Thyroid gland (tissue), 4 donors: ENCODE data around the gene TTC16. TPM values are rescaled to one million over a fixed set of nuclear protein-coding genes. Genes with fewer than 3 reads are reported as not detected.
A peak's percentile ranks its signal among the peaks of the same experiment; 100 is the strongest.

Source experiments
- DNase-seq, 2 donors: peaks; one replicate each; pipeline ENCODE4 v3.0.0-alpha.2; 2019
- H3K27ac ChIP-seq, 3 donors: fragments of 200-600 bp; sonication (generic); 1 replicate in 2 of 3; 2 replicates in 1 of 3; pipeline ENCODE4 v1.5.1; 2016 to 2019; ENCODE audit warnings: mild to moderate bottlenecking in 1 of 3, moderate library complexity in 1 of 3
- H3K27me3 ChIP-seq: fragments of 200-600 bp; sonication (generic); one replicate; pipeline ENCODE4 v1.5.1; 2019
- H3K36me3 ChIP-seq, 2 donors: fragments of 200-600 bp; sonication (generic); one replicate each; pipeline ENCODE4 v1.5.1; 2016 to 2019
- H3K4me1 ChIP-seq, 2 donors: fragments of 200-600 bp; sonication (generic); one replicate each; pipeline ENCODE4 v1.5.1; 2017 to 2019
- H3K4me3 ChIP-seq, 3 donors: fragments of 200-600 bp; sonication (generic); replicated peaks in 1 of 3; 1 replicate in 2 of 3; 2 replicates in 1 of 3; pipeline ENCODE4 v1.5.1; 2016; ENCODE audit warnings: mild to moderate bottlenecking in 1 of 3
- H3K9me3 ChIP-seq: fragments of 200-600 bp; sonication (generic); one replicate; pipeline ENCODE4 v1.5.1; 2017
- CTCF ChIP-seq, 6 experiments: fragments of 200-600 bp in 3 of 6; fragments of 450-650 bp in 3 of 6; sonication (generic) in 3 of 6; IDR thresholded peaks; one replicate each; pipeline ENCODE4 v1.5.1; 2016 to 2019; ENCODE audit warnings: antibody characterized with exemption in 6 of 6, mild to moderate bottlenecking in 2 of 6, inconsistent platforms in 1 of 6, moderate library complexity in 1 of 6
- POLR2A ChIP-seq, 2 donors: fragments of 450-650 bp; IDR thresholded peaks; one replicate each; pipeline ENCODE4 v1.6.1; 2017; ENCODE audit warnings: antibody characterized with exemption in 2 of 2, mild to moderate bottlenecking in 2 of 2, moderate library complexity in 1 of 2
- WGBS, 2 donors: methylation state at CpG; one replicate each; pipeline ENCODE4 v1.1.5; 2017; 5-methylcytosine and 5-hydroxymethylcytosine counted together
- intact Hi-C: fragments of 100-400 bp; cut with DNase I; formaldehyde crosslinking; loops from one replicate; pipeline ENCODE4 v1.15.1; 2023
- total RNA-seq, 4 donors: library from RNA; depleted of rRNA; stranded (reverse); fragments of >200 nt; gene quantifications; one replicate each; pipeline ENCODE4 v1.2.3, GENCODE V29; 2016

TTC16 gene
- total RNA-seq, 4 donors from 2014 or later: 0.40 to 0.45 (median 0.44) TPM; not detected in 1

GRCh38 chr9:127682351-127683136 is 33.3 kb upstream of the TTC16 start:
- Histone ChIP-seq H3K27me3 (no peaks in the 10 kb centered on the region), H3K4me1 (peaks cover 0 to 12% of the 10 kb centered on the region in 2 donors), H3K27ac (no peak overlapping the region), H3K9me3 (no peaks in the 10 kb centered on the region), H3K4me3 (no peak overlapping the region), H3K36me3 (peaks cover 24 to 27% of the 10 kb centered on the region in 2 donors)
- no peak for TF ChIP-seq CTCF (IDR thresholded peaks at IDR 0.05)
- TF ChIP-seq POLR2A (IDR thresholded peaks at IDR 0.05): no peak
- peak; percentile 67 to 78 for DNase-seq
- WGBS, 2 donors: 85 to 91% methylated on average over 18 to 23 of the region's 23 CpGs
- intact Hi-C loops: no loop called here

- Histone ChIP-seq H3K4me1 (peaks cover 0 to 12% of the 10 kb centered on the region in 2 donors), H3K4me3 (no peak overlapping the region), H3K27ac (no peak overlapping the region), H3K27me3 (no peaks in the 10 kb centered on the region), H3K36me3 (peaks cover 18 to 20% of the 10 kb centered on the region in 2 donors), H3K9me3 (no peaks in the 10 kb centered on the region)
- TF ChIP-seq POLR2A (IDR thresholded peaks at IDR 0.05) (no peak), CTCF (IDR thresholded peaks at IDR 0.05) (no peak)
- no peak for DNase-seq
- intact Hi-C loops: no loop called here
- 98 to 100% methylated on average over 5 of the region's 5 CpGs for WGBS, 2 donors
Observed at GRCh38 chr9:127683723-127684122, 32.2 kb upstream of the TTC16 start.

- WGBS, 2 donors: 93 to 95% methylated on average over 4 of the region's 4 CpGs
- Histone ChIP-seq H3K27me3 (no peaks in the 10 kb centered on the region), H3K9me3 (no peaks in the 10 kb centered on the region), H3K4me1 (peaks cover 0 to 12% of the 10 kb centered on the region in 2 donors), H3K4me3 (no peak overlapping the region), H3K27ac (no peak overlapping the region), H3K36me3 (peaks cover 15 to 18% of the 10 kb centered on the region in 2 donors)
- intact Hi-C loops: no loop called here
- no peak for DNase-seq
- TF ChIP-seq POLR2A (IDR thresholded peaks at IDR 0.05): no peak
- no peak for TF ChIP-seq CTCF (IDR thresholded peaks at IDR 0.05)
Observed at GRCh38 chr9:127684576-127684975, 31.3 kb upstream of the TTC16 start.

- H3K4me3 ChIP-seq: no peak overlapping the region
- WGBS, 2 donors: 83 to 87% methylated on average over 6 of the region's 6 CpGs
- H3K36me3 ChIP-seq: peaks cover 12 to 14% of the 10 kb centered on the region in 2 donors
- H3K9me3 ChIP-seq: no peaks in the 10 kb centered on the region
- H3K4me1 ChIP-seq: peaks cover 0 to 10% of the 10 kb centered on the region in 2 donors
- no peak for TF ChIP-seq POLR2A (IDR thresholded peaks at IDR 0.05)
- no peak for TF ChIP-seq CTCF (IDR thresholded peaks at IDR 0.05)
- H3K27ac ChIP-seq: no peak overlapping the region
- intact Hi-C loops: no loop called here
- no peaks in the 10 kb centered on the region for H3K27me3 ChIP-seq
- DNase-seq: no peak
Observed at GRCh38 chr9:127686461-127687393, 29.2 kb upstream of the TTC16 start.
